SK-N-SH (cell line): ENCODE measurements around the gene ABCC10. TPM values are rescaled to one million over a fixed set of nuclear protein-coding genes. Genes with fewer than 3 reads are reported as not detected.
"Not testable (repeated sequence)": the region's sequence is repeated elsewhere in the genome, so short reads cannot be mapped to it uniquely, and the experiment has no call there.

ENCODE experiments used
- CTCF ChIA-PET: fragments of 300-600, 350-600 bp; formaldehyde crosslinking; extraction: SDS; loops from one replicate; lab custom pipeline; 2021; lab: Yijun Ruan, JAX
- POLR2A ChIA-PET: fragments of 350-600 bp; sonication (Branson Sonifier 250); formaldehyde crosslinking; extraction: SDS; loops from one replicate; lab custom pipeline; 2020; ENCODE audit warnings: antibody characterized with exemption, inconsistent platforms; lab: Yijun Ruan, JAX
- DNase-seq: peaks from one replicate; pipeline ENCODE4 v3.0.0; 2012
- H2AFZ ChIP-seq: fragments of 200-600 bp; sonication (generic); 2 replicates; pipeline ENCODE4 v1.8.1; 2016; ENCODE audit warnings: antibody characterized with exemption, mild to moderate bottlenecking, low read depth
- H3F3A ChIP-seq: fragments of 200-600 bp; sonication (generic); replicated peaks from 2 replicates; pipeline ENCODE3; 2016; ENCODE audit warnings: antibody characterized with exemption, mild to moderate bottlenecking; ENCODE audit not compliant: insufficient read depth
- H3K27ac ChIP-seq, 2 experiments: fragments of 200-500 bp in 1 of 2; fragments of 200-600 bp in 1 of 2; sonication (Bioruptor generic) in 1 of 2; sonication (generic), shearing (Covaris generic) in 1 of 2; 2 replicates each; pipeline versions ENCODE4 v1.5.1 to v1.6.1; 2014 to 2016; ENCODE audit warnings: low read depth in 2 of 2, inconsistent platforms in 1 of 2, low read length in 1 of 2, mild to moderate bottlenecking in 1 of 2, mixed read lengths in 1 of 2
- H3K27me3 ChIP-seq: fragments of 200-600 bp; sonication (generic), shearing (Covaris generic); 2 replicates; pipeline ENCODE4 v1.6.1; 2016; ENCODE audit warnings: mixed run types; ENCODE audit not compliant: insufficient read depth
- H3K36me3 ChIP-seq, 2 experiments: fragments of 200-500 bp in 1 of 2; fragments of 200-600 bp in 1 of 2; sonication (Bioruptor generic) in 1 of 2; sonication (generic) in 1 of 2; replicated peaks in 1 of 2; 2 replicates each; pipeline versions ENCODE3 to v1.5.1; 2014 to 2016; ENCODE audit warnings: low read length in 1 of 2, mild to moderate bottlenecking in 1 of 2; ENCODE audit not compliant: insufficient read depth in 2 of 2, control insufficient read depth in 1 of 2
- H3K4me1 ChIP-seq, 2 experiments: fragments of 200-500 bp in 1 of 2; fragments of 200-600 bp in 1 of 2; sonication (Bioruptor generic) in 1 of 2; sonication (generic), shearing (Covaris generic) in 1 of 2; 2 replicates each; pipeline versions ENCODE4 v1.5.1 to v1.6.1; 2014 to 2016; ENCODE audit warnings: low read depth in 1 of 2, low read length in 1 of 2, mixed run types in 1 of 2; ENCODE audit not compliant: insufficient read depth in 2 of 2, control insufficient read depth in 1 of 2
- H3K4me2 ChIP-seq: fragments of 200-600 bp; sonication (generic), shearing (Covaris generic); 2 replicates; pipeline ENCODE4 v1.6.1; 2017; ENCODE audit warnings: mixed run types
- H3K4me3 ChIP-seq, 2 experiments: fragments of 200-500 bp in 1 of 2; fragments of 200-600 bp in 1 of 2; sonication (Bioruptor generic) in 1 of 2; sonication (generic), shearing (Covaris generic) in 1 of 2; 2 replicates each; pipeline versions ENCODE4 v1.5.1 to v1.8.1; 2014 to 2016; ENCODE audit warnings: low read depth in 2 of 2, inconsistent platforms in 1 of 2, low read length in 1 of 2, mild to moderate bottlenecking in 1 of 2, mixed read lengths in 1 of 2, moderate library complexity in 1 of 2
- H3K79me2 ChIP-seq: fragments of 200-600 bp; sonication (generic); 2 replicates; pipeline ENCODE4 v1.8.1; 2017; ENCODE audit warnings: mild to moderate bottlenecking; ENCODE audit not compliant: insufficient read depth
- H3K9ac ChIP-seq: fragments of 200-600 bp; sonication (generic); 2 replicates; pipeline ENCODE4 v1.6.1; 2017; ENCODE audit warnings: mixed run types
- H3K9me2 ChIP-seq: fragments of 200-600 bp; sonication (generic); 2 replicates; pipeline ENCODE4 v1.6.1; 2017; ENCODE audit warnings: mixed run types
- H3K9me3 ChIP-seq: fragments of 200-600 bp; sonication (generic); 2 replicates; pipeline ENCODE4 v1.6.1; 2017; ENCODE audit warnings: mixed run types, mild to moderate bottlenecking, moderate library complexity
- H4K20me1 ChIP-seq: fragments of 200-600 bp; sonication (generic); 2 replicates; pipeline ENCODE4 v1.6.1; 2017; ENCODE audit warnings: mild to moderate bottlenecking, mixed run types; ENCODE audit not compliant: insufficient read depth
- EP300 ChIP-seq, 2 experiments: IDR thresholded peaks; 2 replicates each; pipeline versions ENCODE4 v1.4.0 to v1.6.1; 2012; ENCODE audit warnings: borderline replicate concordance in 1 of 2, low read depth in 1 of 2, low read length in 1 of 2
- GABPA ChIP-seq: IDR thresholded peaks from 2 replicates; pipeline ENCODE4 v1.4.0; 2012; ENCODE audit warnings: low read depth, mild to moderate bottlenecking
- GATA2 ChIP-seq: sonication (generic); formaldehyde crosslinking; IDR thresholded peaks from 2 replicates; pipeline ENCODE4 v1.5.0; 2020; ENCODE audit warnings: mild to moderate bottlenecking, missing genetic modification reagents
- PBX3 ChIP-seq: IDR thresholded peaks from 2 replicates; pipeline ENCODE4; 2012
- SIN3A ChIP-seq: IDR thresholded peaks from 2 replicates; pipeline ENCODE4 v1.6.1; 2012; ENCODE audit warnings: low read depth, mild to moderate bottlenecking, low read length, moderate library complexity, borderline replicate concordance
- TAF1 ChIP-seq: IDR thresholded peaks from 2 replicates; pipeline ENCODE4 v1.6.1; 2012; ENCODE audit warnings: low read depth, mild to moderate bottlenecking, low read length, moderate library complexity, borderline replicate concordance
- YY1 ChIP-seq: IDR thresholded peaks from 2 replicates; pipeline ENCODE4 v1.4.0; 2012; ENCODE audit warnings: low read depth, mild to moderate bottlenecking
- ZBTB33 ChIP-seq: IDR thresholded peaks from 2 replicates; pipeline ENCODE4 v1.4.0; 2012; ENCODE audit warnings: low read depth, borderline replicate concordance
- WGBS: methylation state at CpG from one replicate; pipeline ENCODE4 v1.1.6; 2017; ENCODE audit warnings: low lambda C conversion rate; 5-methylcytosine and 5-hydroxymethylcytosine counted together
- polyA plus RNA-seq, 3 experiments: library from polyadenylated mRNA; depleted of rRNA; stranded (reverse); fragments of >200 nt; gene quantifications; 2 replicates each; pipeline ENCODE4 v1.2.3, GENCODE V29; 2012
- TF ChIP-seq, protein P1 (sequence below): fragments of 150-350 bp; IDR thresholded peaks from 2 replicates; pipeline ENCODE4 v1.6.1; 2017; ENCODE audit warnings: antibody characterized with exemption, low read length, low read depth, borderline replicate concordance
- TF ChIP-seq, protein P2 (sequence below): IDR thresholded peaks from 2 replicates; pipeline ENCODE4 v1.4.0; 2012; ENCODE audit warnings: low read depth
- TF ChIP-seq, protein P3 (sequence below): IDR thresholded peaks from 2 replicates; pipeline ENCODE4 v1.6.1; 2012; ENCODE audit warnings: mild to moderate bottlenecking, low read depth, low read length, moderate library complexity

ABCC10 gene
- polyA plus RNA-seq, 1 of the 3 experiments (the other 2 are of a cell fraction), result 28.3 TPM

- H3K9ac ChIP-seq, result no peak overlapping the region
- TF ChIP-seq GATA2 (CRISPR knock-in tag), result peak; percentile 47; the same call in 1 of the 2 replicates
- no peak for TF ChIP-seq YY1
- no peak overlapping the region for H3K27ac ChIP-seq
- POLR2A ChIA-PET, result no interaction called here
- H3K27me3 ChIP-seq, result no peaks in the 10 kb centered on the region; the same call in 1 of the 2 replicates
- H2AFZ ChIP-seq, result no peak overlapping the region; the same call in 1 of the 2 replicates
- peak; percentile 25 for DNase-seq
- H3K79me2 ChIP-seq, result no peaks in the 10 kb centered on the region
- no peaks in the 10 kb centered on the region for H4K20me1 ChIP-seq
- WGBS, result 70% methylated on average over 13 of the region's 13 CpGs
- peaks cover 0 to 8% of the 10 kb centered on the region in 2 experiments; a peak in 1 of 4 replicates for H3K4me1 ChIP-seq
- no peaks in the 10 kb centered on the region for H3K9me3 ChIP-seq
- no peak overlapping the region for H3K4me3 ChIP-seq
- CTCF ChIA-PET, result interaction anchor here (0.7 to 1.3 kb wide), 4 partner anchors 22 to 490 kb away, joined by 3 read pairs; no protein-coding TSS in a partner anchor
- no peaks in the 10 kb centered on the region for H3K36me3 ChIP-seq
- no peak overlapping the region for H3K4me2 ChIP-seq
- H3F3A ChIP-seq, result no peaks in the 10 kb centered on the region
- no peaks in the 10 kb centered on the region for H3K9me2 ChIP-seq
These were observed 35.8 kb upstream of the ABCC10 start for GRCh38 chr6:43391440-43392031.

DNA sequence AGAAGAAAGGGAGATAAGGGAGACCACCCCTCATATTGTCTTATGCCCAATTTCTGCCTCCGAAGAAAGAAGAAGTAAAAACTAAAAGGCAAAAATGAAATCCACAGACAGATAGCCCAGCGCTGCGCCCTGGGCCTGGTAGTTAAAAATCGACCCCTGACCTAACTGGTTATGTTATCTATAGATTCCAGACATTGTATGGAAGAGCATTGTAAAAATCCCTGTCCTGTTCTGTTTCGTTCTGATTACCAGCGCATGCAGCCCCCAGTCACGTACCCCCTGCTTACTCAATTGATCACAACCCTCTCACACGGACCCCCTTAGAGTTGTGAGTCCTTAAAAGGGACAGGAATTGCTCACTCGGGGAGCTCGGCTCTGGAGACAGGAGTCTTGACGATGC is 34.2 kb upstream of the ABCC10 start:
- H3K9me2 ChIP-seq, H3K4me2 ChIP-seq, H3K9ac ChIP-seq, H3K27me3 ChIP-seq, H4K20me1 ChIP-seq, DNase-seq, H2AFZ ChIP-seq, H3K4me3 ChIP-seq, H3K79me2 ChIP-seq, H3K27ac ChIP-seq, H3K9me3 ChIP-seq, H3F3A ChIP-seq, H3K36me3 ChIP-seq, POLR2A ChIA-PET, H3K4me1 ChIP-seq: not testable (repeated sequence)
- CTCF ChIA-PET, result interaction anchor here (0.8 to 1.9 kb wide), 3 partner anchors 10 to 114 kb away, joined by 3 to 5 read pairs (median 4); no protein-coding TSS in a partner anchor
- 71% methylated on average over 11 of the region's 11 CpGs for WGBS

GRCh38 chr6:43393602-43394001 is 33.7 kb upstream of the ABCC10 start:
- no peak for DNase-seq
- ChIA-PET POLR2A (no interaction called here), CTCF (interaction anchor here (1.9 kb wide), 1 partner anchor 113 kb away, joined by 5 read pairs; no protein-coding TSS in a partner anchor)
- Histone ChIP-seq H3K9ac (no peak overlapping the region), H3K79me2 (no peaks in the 10 kb centered on the region), H3K36me3 (no peaks in the 10 kb centered on the region), H2AFZ (no peak overlapping the region), H4K20me1 (no peaks in the 10 kb centered on the region), H3K9me2 (no peaks in the 10 kb centered on the region), H3K27ac (no peak overlapping the region), H3K4me1 (peaks cover 0 to 8% of the 10 kb centered on the region in 2 experiments; a peak in 1 of 4 replicates), H3K4me3 (no peak overlapping the region), H3K9me3 (no peaks in the 10 kb centered on the region), H3K4me2 (no peak overlapping the region), H3K27me3 (no peaks in the 10 kb centered on the region; the same call in 1 of the 2 replicates), H3F3A (no peaks in the 10 kb centered on the region)
- WGBS, result 74% methylated on average over 5 of the region's 5 CpGs
- no peak for TF ChIP-seq GABPA
- TF ChIP-seq SIN3A, result no peak
- no peak for TF ChIP-seq ZBTB33
- TF ChIP-seq, protein P1, sequence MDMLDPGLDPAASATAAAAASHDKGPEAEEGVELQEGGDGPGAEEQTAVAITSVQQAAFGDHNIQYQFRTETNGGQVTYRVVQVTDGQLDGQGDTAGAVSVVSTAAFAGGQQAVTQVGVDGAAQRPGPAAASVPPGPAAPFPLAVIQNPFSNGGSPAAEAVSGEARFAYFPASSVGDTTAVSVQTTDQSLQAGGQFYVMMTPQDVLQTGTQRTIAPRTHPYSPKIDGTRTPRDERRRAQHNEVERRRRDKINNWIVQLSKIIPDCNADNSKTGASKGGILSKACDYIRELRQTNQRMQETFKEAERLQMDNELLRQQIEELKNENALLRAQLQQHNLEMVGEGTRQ, result no peak
- no peak for TF ChIP-seq EP300 (IDR thresholded peaks at IDR 0.05; ENCODE audit: borderline replicate concordance in 1 of 2, low read depth in 1 of 2, low read length in 1 of 2)
- TF ChIP-seq PBX3, result no peak
- no peak for TF ChIP-seq TAF1
- TF ChIP-seq, protein P2, sequence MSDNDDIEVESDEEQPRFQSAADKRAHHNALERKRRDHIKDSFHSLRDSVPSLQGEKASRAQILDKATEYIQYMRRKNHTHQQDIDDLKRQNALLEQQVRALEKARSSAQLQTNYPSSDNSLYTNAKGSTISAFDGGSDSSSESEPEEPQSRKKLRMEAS, result no peak
- TF ChIP-seq, protein P3, sequence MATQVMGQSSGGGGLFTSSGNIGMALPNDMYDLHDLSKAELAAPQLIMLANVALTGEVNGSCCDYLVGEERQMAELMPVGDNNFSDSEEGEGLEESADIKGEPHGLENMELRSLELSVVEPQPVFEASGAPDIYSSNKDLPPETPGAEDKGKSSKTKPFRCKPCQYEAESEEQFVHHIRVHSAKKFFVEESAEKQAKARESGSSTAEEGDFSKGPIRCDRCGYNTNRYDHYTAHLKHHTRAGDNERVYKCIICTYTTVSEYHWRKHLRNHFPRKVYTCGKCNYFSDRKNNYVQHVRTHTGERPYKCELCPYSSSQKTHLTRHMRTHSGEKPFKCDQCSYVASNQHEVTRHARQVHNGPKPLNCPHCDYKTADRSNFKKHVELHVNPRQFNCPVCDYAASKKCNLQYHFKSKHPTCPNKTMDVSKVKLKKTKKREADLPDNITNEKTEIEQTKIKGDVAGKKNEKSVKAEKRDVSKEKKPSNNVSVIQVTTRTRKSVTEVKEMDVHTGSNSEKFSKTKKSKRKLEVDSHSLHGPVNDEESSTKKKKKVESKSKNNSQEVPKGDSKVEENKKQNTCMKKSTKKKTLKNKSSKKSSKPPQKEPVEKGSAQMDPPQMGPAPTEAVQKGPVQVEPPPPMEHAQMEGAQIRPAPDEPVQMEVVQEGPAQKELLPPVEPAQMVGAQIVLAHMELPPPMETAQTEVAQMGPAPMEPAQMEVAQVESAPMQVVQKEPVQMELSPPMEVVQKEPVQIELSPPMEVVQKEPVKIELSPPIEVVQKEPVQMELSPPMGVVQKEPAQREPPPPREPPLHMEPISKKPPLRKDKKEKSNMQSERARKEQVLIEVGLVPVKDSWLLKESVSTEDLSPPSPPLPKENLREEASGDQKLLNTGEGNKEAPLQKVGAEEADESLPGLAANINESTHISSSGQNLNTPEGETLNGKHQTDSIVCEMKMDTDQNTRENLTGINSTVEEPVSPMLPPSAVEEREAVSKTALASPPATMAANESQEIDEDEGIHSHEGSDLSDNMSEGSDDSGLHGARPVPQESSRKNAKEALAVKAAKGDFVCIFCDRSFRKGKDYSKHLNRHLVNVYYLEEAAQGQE, result no peak
